ENCODE measurements around the gene MAP3K5. TPM values are rescaled to one million over a fixed set of nuclear protein-coding genes. Genes with fewer than 3 reads are reported as not detected.

The MAP3K5 gene
- total and polyA plus RNA-seq, 9 of the 15 experiments (the other 6 are each of a cell fraction or from before 2014, with no cell fraction given) = 2.2 to 13.0 (median 9.9) TPM

DNA sequence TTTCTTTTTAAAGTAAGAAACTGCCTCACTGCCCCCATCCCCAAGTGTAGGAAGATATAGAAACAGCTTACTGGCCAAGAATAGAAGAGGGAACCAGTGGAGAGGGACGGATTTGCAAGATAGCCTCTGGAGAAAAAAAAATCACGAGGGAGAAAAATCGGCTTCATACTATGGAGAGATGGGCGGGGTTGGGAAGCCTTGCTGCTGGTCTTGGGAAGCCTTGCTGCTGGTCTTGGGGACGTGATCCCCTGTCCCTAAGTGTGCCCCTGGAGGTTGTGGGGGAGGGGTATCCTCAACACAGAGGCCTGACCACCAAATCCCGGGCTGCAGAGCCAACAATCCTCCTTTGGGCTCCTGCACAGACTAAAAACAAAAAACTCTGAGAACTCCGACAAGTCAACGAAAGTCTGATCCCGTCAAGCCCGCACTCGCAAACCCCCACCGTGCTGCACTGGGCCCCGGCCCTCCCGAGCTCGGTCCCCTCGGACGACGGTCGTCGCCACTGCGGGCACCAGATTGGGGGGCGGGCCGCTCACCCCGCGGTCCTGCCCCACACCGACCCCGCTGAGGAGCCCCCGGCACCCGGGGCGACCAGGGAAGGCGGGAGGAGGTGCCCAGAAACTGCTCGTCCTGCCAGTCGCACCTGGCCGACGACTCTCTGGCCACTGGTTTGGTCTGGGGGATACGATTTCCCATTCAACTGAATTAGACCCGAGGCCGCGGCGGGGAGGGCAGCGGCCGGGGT lies 242.8 kb downstream of the MAP3K5 start (continued):
- TF ChIP-seq NR4A1 (CRISPR knock-in tag; IDR thresholded peaks at IDR 0.05) = no peak
- TF ChIP-seq NR4A1 (tag; IDR thresholded peaks at IDR 0.05) = no peak
- no peak for TF ChIP-seq ZNF124 (CRISPR knock-in tag; IDR thresholded peaks at IDR 0.05)
- TF ChIP-seq, protein P1, sequence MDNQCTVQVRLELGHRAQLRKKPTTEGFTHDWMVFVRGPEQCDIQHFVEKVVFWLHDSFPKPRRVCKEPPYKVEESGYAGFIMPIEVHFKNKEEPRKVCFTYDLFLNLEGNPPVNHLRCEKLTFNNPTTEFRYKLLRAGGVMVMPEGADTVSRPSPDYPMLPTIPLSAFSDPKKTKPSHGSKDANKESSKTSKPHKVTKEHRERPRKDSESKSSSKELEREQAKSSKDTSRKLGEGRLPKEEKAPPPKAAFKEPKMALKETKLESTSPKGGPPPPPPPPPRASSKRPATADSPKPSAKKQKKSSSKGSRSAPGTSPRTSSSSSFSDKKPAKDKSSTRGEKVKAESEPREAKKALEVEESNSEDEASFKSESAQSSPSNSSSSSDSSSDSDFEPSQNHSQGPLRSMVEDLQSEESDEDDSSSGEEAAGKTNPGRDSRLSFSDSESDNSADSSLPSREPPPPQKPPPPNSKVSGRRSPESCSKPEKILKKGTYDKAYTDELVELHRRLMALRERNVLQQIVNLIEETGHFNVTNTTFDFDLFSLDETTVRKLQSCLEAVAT (IDR thresholded peaks at IDR 0.05) = 0 out of 4 replicates have a peak, but pooled peaks of 1 of the 2 experiments have one; percentile 34
- TF ChIP-seq NCOA6 (IDR thresholded peaks at IDR 0.05) = 0 out of 2 replicates have a peak, but pooled peaks have one; percentile 31
- peak; percentile 44 for TF ChIP-seq RBBP5 (IDR thresholded peaks at IDR 0.05; ENCODE audit: borderline replicate concordance, insufficient read depth, low read length, poor library complexity, severe bottlenecking)

DNA sequence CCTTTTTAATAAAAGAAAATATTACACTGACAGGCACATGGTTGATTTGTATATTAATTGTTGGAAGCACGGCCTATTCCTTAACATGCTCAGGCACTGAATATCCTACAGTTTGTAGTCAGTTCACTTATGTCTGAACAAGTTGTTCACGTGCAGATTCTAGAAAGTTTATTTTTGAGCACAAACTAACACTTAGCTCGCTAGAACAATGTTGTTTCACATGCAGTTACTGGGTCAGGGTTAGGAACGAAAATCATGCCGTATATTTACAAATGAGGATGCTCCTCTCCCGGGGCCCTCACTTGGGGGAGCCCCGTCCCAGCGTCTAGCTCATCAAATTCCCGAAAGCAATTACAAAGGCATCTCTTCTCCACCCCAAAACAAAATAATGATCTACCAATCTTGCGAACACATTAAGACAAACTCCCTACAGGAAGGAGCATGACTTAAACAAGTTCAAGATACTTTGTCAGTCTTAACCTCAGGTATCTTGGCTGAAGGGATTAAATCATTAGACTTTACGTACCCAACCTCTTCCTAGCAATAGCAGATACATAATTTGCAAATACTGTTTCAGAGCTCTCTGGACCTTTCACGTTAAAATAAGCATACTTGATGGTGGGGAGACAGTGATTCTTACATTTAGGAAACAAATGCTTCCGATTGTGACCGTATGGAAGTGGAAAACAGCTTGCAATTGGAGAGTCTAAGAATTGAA lies 243.5 kb downstream of the MAP3K5 start:
- DNase-seq (ENCODE audit: extremely low read depth in 1 of 4, low spot score in 3 of 4) (no peak), FAIRE-seq (peak; percentile 32), ATAC-seq (no peak)
- 0 out of 2 replicates have a peak overlapping the region, but pooled peaks have one; percentile 64 for H3K4me3 ChIP-seq
- peak overlapping the region; percentile 93; the same call in 1 of the 2 replicates for H2AFZ ChIP-seq (ENCODE audit: low read depth, low read length)
- H3K9ac ChIP-seq (ENCODE audit: insufficient read depth in 1 of 2, low read depth in 2 of 2, low read length in 2 of 2) = no peak overlapping the region
- intact Hi-C loops (cut with micrococcal nuclease) (loop anchor here (5.0 kb wide), 1 partner anchor 121 kb away; no protein-coding TSS in a partner anchor), in situ Hi-C loops (cut with MboI) (loop anchor here (25.0 kb wide), 1 partner anchor 211 kb away; no protein-coding TSS in a partner anchor)
- no peaks in the 10 kb centered on the region for H3K79me2 ChIP-seq (ENCODE audit: control insufficient read depth, insufficient read depth, low read length)
- ChIA-PET POLR2A (interaction anchor here (0.8 to 1.2 kb wide), 2 partner anchors 9 to 12 kb away, joined by 3 to 5 read pairs; no protein-coding TSS in a partner anchor), CTCF (ENCODE audit: low intra/inter-chr PET ratio) (no interaction called here)
- H4K20me1 ChIP-seq (replicated peaks; ENCODE audit: control insufficient read depth, insufficient read depth, low read length) = 0 out of 2 replicates have a peak, but pooled peaks cover 5% of the 10 kb centered on the region
- 31% methylated on average over 14 of the region's 14 CpGs for WGBS (ENCODE audit: insufficient coverage, low coverage, missing lambda C conversion rate)
- H3K27me3 ChIP-seq (ENCODE audit: control insufficient read depth in 2 of 2, insufficient read depth in 2 of 2, low read length in 2 of 2) = peaks cover 7 to 8% of the 10 kb centered on the region in 2 experiments; a peak in 3 of 5 replicates
- no peaks in the 10 kb centered on the region for H3K9me3 ChIP-seq (replicated peaks; ENCODE audit: control insufficient read depth, insufficient read depth, low read depth, low read length)
- H3K4me2 ChIP-seq (ENCODE audit: insufficient read depth, low read length) = peak overlapping the region; percentile 60; the same call in 1 of the 2 replicates
- no peak overlapping the region for H3K27ac ChIP-seq (ENCODE audit: extremely low read depth, low read depth, low read length)
- H3K4me1 ChIP-seq (replicated peaks in 1 of 2; ENCODE audit: control insufficient read depth in 2 of 2, insufficient read depth in 2 of 2, low read length in 2 of 2) = peaks cover 13 to 17% of the 10 kb centered on the region in 2 experiments
- H3K36me3 ChIP-seq (ENCODE audit: control insufficient read depth, insufficient read depth, low read length) = no peaks in the 10 kb centered on the region
- peaks cover 4% of the 10 kb centered on the region for H3K9me1 ChIP-seq (ENCODE audit: control insufficient read depth, insufficient read depth, low read length)
- TF ChIP-seq ZBTB1 (CRISPR knock-in tag; IDR thresholded peaks at IDR 0.05; ENCODE audit: borderline replicate concordance, low read depth) (no peak), SETDB1 (IDR thresholded peaks at IDR 0.05; ENCODE audit: low read length) (no peak), HMG20A (CRISPR knock-in tag; conservative IDR thresholded peaks at IDR 0.05) (no peak), CBX8 (IDR thresholded peaks at IDR 0.05; ENCODE audit: borderline replicate concordance, extremely low read depth, low read depth, low read length, poor library complexity, severe bottlenecking) (peak; percentile 71), CEBPB (tag; IDR thresholded peaks at IDR 0.05) (no peak), RAD21 (CRISPR knock-in tag; conservative IDR thresholded peaks at IDR 0.05 in 1 of 2, IDR thresholded peaks at IDR 0.05 in 1 of 2) (0 out of 4 replicates have a peak, but pooled peaks of 1 of the 2 experiments have one; percentile 18)
- TF ChIP-seq, protein P2, sequence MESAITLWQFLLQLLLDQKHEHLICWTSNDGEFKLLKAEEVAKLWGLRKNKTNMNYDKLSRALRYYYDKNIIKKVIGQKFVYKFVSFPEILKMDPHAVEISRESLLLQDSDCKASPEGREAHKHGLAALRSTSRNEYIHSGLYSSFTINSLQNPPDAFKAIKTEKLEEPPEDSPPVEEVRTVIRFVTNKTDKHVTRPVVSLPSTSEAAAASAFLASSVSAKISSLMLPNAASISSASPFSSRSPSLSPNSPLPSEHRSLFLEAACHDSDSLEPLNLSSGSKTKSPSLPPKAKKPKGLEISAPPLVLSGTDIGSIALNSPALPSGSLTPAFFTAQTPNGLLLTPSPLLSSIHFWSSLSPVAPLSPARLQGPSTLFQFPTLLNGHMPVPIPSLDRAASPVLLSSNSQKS (CRISPR knock-in tag; IDR thresholded peaks at IDR 0.05) = no peak
- BruUV-seq (replicated peaks) = no TSS peak
